Measurements from ENCODE around the gene CLSTN1. TPM values are rescaled to one million over a fixed set of nuclear protein-coding genes. Genes with fewer than 3 reads are reported as not detected.

CLSTN1 gene
- total RNA-seq, 1 experiment from 2014 or later, result 106 TPM

DNA sequence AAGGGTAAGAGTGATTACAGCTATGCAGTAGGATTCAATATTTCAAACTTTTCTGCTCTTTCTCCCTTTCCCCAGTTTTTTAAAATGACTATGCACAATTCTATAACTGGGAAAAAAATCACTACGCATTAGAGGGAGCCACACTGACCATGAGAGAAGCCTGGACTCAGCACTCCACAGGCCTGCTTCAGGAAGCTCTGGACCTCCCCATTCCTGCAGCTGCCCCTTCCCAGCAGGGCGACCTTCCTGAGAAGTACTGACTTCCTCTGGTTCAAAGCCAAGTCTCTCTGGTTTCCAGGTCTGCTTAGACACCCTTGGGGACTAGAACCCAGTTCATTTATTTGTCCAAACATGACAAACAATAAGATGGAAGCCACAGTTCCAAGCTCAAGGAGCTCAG, 42.0 kb upstream of the CLSTN1 start:
- intact Hi-C loops (cut with micrococcal nuclease), result loop anchor here (2.0 to 5.0 kb wide), 2 partner anchors 43 to 562 kb away; partner anchors contain the start of gene CLSTN1
- no peak overlapping the region for H3K27ac Mint-ChIP-seq (ENCODE audit: low read depth, unreplicated experiment)

GRCh38 chr1:9863371-9863770, 39.6 kb upstream of the CLSTN1 start:
- Mint-ChIP-seq H3K27me3 (ENCODE audit: insufficient read depth, unreplicated experiment) (no peaks in the 10 kb centered on the region), H3K9me3 (ENCODE audit: unreplicated experiment) (no peaks in the 10 kb centered on the region), H3K27ac (ENCODE audit: low read depth, unreplicated experiment) (no peak overlapping the region), H3K4me3 (ENCODE audit: unreplicated experiment) (no peak overlapping the region), H3K4me1 (ENCODE audit: insufficient read depth, unreplicated experiment) (peaks cover 7% of the 10 kb centered on the region), H3K36me3 (ENCODE audit: insufficient read depth, unreplicated experiment) (no peaks in the 10 kb centered on the region)
- no TSS peak for BruUV-seq (replicated peaks)
- intact Hi-C loops (cut with micrococcal nuclease), result no loop called here
- DNase-seq (ENCODE audit: unreplicated experiment), result no peak
- ChIA-PET CTCF (interaction anchor here (0.6 to 12.6 kb wide), 6 partner anchors 50 to 236 kb away, joined by 3 to 190 read pairs (median 4); no protein-coding TSS in a partner anchor), POLR2A (interaction anchor here (0.7 kb wide), 1 partner anchor 72 kb away, joined by 4 read pairs; no protein-coding TSS in a partner anchor)
- TF ChIP-seq CTCF (IDR thresholded peaks at IDR 0.05; ENCODE audit: unreplicated experiment), result no peak

More for the DNA sequence above, 42.0 kb upstream of the CLSTN1 start:
- no peak for TF ChIP-seq CTCF (IDR thresholded peaks at IDR 0.05; ENCODE audit: unreplicated experiment)
- Mint-ChIP-seq H3K27me3 (ENCODE audit: insufficient read depth, unreplicated experiment) (no peaks in the 10 kb centered on the region), H3K4me3 (ENCODE audit: unreplicated experiment) (no peak overlapping the region), H3K36me3 (ENCODE audit: insufficient read depth, unreplicated experiment) (peaks cover 12% of the 10 kb centered on the region), H3K4me1 (ENCODE audit: insufficient read depth, unreplicated experiment) (peaks cover 7% of the 10 kb centered on the region), H3K9me3 (ENCODE audit: unreplicated experiment) (no peaks in the 10 kb centered on the region)
- BruUV-seq (replicated peaks), result no TSS peak
- ChIA-PET POLR2A (interaction anchor here (1.0 kb wide), 1 partner anchor 80 kb away, joined by 3 read pairs; no protein-coding TSS in a partner anchor), CTCF (interaction anchor here (0.5 to 12.6 kb wide), 14 partner anchors 9 to 359 kb away, joined by 3 to 190 read pairs (median 4); no protein-coding TSS in a partner anchor)
- no peak for DNase-seq (ENCODE audit: unreplicated experiment)

DNA sequence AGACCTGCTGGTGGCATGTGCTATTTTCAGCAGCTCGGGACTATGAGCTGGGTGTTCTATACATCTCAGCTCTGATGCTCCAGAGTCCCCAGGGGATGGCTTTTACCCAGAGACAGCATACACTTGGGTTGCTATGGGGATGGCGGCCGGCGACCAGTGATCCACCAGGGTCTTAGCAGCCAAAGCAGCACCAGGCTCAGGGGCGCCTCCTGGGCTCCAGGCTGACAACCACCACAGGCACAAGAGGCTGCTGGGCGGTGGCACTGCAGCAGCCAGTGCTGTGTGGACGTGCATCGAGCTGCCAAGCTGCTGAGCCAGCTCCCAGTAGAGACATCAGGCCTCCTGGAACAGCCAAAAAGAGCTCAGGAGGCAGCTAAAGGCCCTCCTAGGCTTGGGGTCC, 37.6 kb upstream of the CLSTN1 start:
- ChIA-PET CTCF (interaction anchor here (1.5 to 4.1 kb wide), 3 partner anchors 9 to 234 kb away, joined by 6 to 38 read pairs (median 8); no protein-coding TSS in a partner anchor), POLR2A (interaction anchor here (0.6 to 1.7 kb wide), 3 partner anchors 9 to 90 kb away, joined by 3 to 5 read pairs (median 4); no protein-coding TSS in a partner anchor)
- BruUV-seq (replicated peaks), result no TSS peak

DNA sequence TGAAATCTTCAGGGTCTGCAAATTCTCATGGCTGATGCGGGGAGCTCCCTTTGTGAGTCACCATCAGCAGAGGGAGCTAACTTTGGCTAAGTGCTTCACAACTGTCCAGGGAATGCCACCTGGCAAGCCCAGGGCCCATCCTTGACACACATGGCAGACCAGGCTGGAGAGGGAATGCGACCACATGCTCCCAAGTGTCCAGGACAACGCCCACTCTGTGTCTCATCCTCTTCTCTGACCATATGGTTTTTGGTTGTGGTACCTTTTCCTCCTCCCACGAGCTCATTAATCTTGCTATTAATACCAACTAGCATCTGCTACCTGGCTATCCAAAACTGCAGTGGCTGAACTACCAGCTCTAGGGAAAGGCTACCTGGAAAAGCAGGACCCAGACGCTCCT, 37.1 kb upstream of the CLSTN1 start:
- TF ChIP-seq CTCF (IDR thresholded peaks at IDR 0.05; ENCODE audit: unreplicated experiment), result no peak
- no peaks in the 10 kb centered on the region for H3K27me3 Mint-ChIP-seq (ENCODE audit: insufficient read depth, unreplicated experiment)
- no TSS peak for BruUV-seq (replicated peaks)
- H3K27ac Mint-ChIP-seq (ENCODE audit: low read depth, unreplicated experiment), result no peak overlapping the region
- intact Hi-C loops (cut with micrococcal nuclease), result no loop called here
- ChIA-PET POLR2A (interaction anchor here (1.1 to 1.7 kb wide), 2 partner anchors 9 to 78 kb away, joined by 3 to 4 read pairs; no protein-coding TSS in a partner anchor), CTCF (interaction anchor here (0.7 to 4.1 kb wide), 3 partner anchors 9 to 79 kb away, joined by 3 to 38 read pairs (median 8); no protein-coding TSS in a partner anchor)
- no peak for DNase-seq (ENCODE audit: unreplicated experiment)
- no peak overlapping the region for H3K4me3 Mint-ChIP-seq (ENCODE audit: unreplicated experiment)
- H3K4me1 Mint-ChIP-seq (ENCODE audit: insufficient read depth, unreplicated experiment), result no peaks in the 10 kb centered on the region
- H3K36me3 Mint-ChIP-seq (ENCODE audit: insufficient read depth, unreplicated experiment), result no peaks in the 10 kb centered on the region
- no peaks in the 10 kb centered on the region for H3K9me3 Mint-ChIP-seq (ENCODE audit: unreplicated experiment)

More for the DNA sequence above, 37.6 kb upstream of the CLSTN1 start:
- intact Hi-C loops (cut with micrococcal nuclease), result no loop called here
- no peaks in the 10 kb centered on the region for H3K36me3 Mint-ChIP-seq (ENCODE audit: insufficient read depth, unreplicated experiment)
- no peak for DNase-seq (ENCODE audit: unreplicated experiment)
- no peaks in the 10 kb centered on the region for H3K4me1 Mint-ChIP-seq (ENCODE audit: insufficient read depth, unreplicated experiment)
- H3K27ac Mint-ChIP-seq (ENCODE audit: low read depth, unreplicated experiment), result no peak overlapping the region
- no peaks in the 10 kb centered on the region for H3K9me3 Mint-ChIP-seq (ENCODE audit: unreplicated experiment)
- H3K4me3 Mint-ChIP-seq (ENCODE audit: unreplicated experiment), result no peak overlapping the region
- TF ChIP-seq CTCF (IDR thresholded peaks at IDR 0.05; ENCODE audit: unreplicated experiment), result no peak
- no peaks in the 10 kb centered on the region for H3K27me3 Mint-ChIP-seq (ENCODE audit: insufficient read depth, unreplicated experiment)

Data from MCF 10A (cell line).